H1 (cell line): ENCODE results near the gene LRRC55. TPM values are rescaled to one million over a fixed set of nuclear protein-coding genes. Genes with fewer than 3 reads are reported as not detected.

Experiments used
- CTCF ChIA-PET: fragments of 300-600 bp; sonication (Branson Sonifier 250); formaldehyde crosslinking; loops from one replicate; lab custom pipeline; 2021; ENCODE audit not compliant: partially characterized antibody; lab: Charles Lee
- POLR2A ChIA-PET: fragments of 300-600 bp; sonication (Branson Sonifier 250); formaldehyde crosslinking; loops from one replicate; lab custom pipeline; 2021; ENCODE audit warnings: inconsistent platforms; ENCODE audit not compliant: partially characterized antibody; lab: Charles Lee
- DNase-seq, 2 experiments: peaks; one replicate each; pipeline versions ENCODE4 v3.0.0 to v3.0.0-alpha.2; 2010 to 2022; ENCODE audit warnings: low spot score in 2 of 2, low read depth in 1 of 2, mixed read lengths in 1 of 2
- FAIRE-seq: peaks from 2 replicates; lab custom pipeline; 2011; peaks lifted over from hg19 to GRCh38; lab: Jason Lieb, UNC
- H2AFZ ChIP-seq: 2 replicates; pipeline ENCODE4 v1.8.1; 2012; ENCODE audit warnings: low read length, inconsistent platforms
- H2AK5ac ChIP-seq: 2 replicates; pipeline ENCODE4 v1.6.1; 2013; ENCODE audit warnings: low read depth, low read length
- H2BK120ac ChIP-seq: replicated peaks from 2 replicates; pipeline ENCODE3; 2013; ENCODE audit warnings: low read depth, low read length, inconsistent platforms
- H2BK12ac ChIP-seq: 2 replicates; pipeline ENCODE4 v1.6.1; 2013; ENCODE audit warnings: low read depth, low read length
- H2BK15ac ChIP-seq: 2 replicates; pipeline ENCODE4 v1.6.1; 2013; ENCODE audit warnings: low read length
- H2BK20ac ChIP-seq: 2 replicates; pipeline ENCODE4 v1.6.1; 2013; ENCODE audit warnings: low read length
- H2BK5ac ChIP-seq: 2 replicates; pipeline ENCODE4 v1.6.1; 2013; ENCODE audit warnings: low read depth, low read length
- H3K14ac ChIP-seq: 2 replicates; pipeline ENCODE4 v1.6.1; 2013; ENCODE audit warnings: inconsistent platforms; ENCODE audit not compliant: insufficient read length
- H3K18ac ChIP-seq: 2 replicates; pipeline ENCODE4 v1.6.1; 2013; ENCODE audit warnings: low read length; ENCODE audit errors: extremely low read depth
- H3K23ac ChIP-seq: 2 replicates; pipeline ENCODE4 v1.6.1; 2013; ENCODE audit warnings: inconsistent platforms; ENCODE audit not compliant: insufficient read length
- H3K23me2 ChIP-seq: 2 replicates; pipeline ENCODE4 v1.6.1; 2013; ENCODE audit warnings: low read depth, low read length
- H3K27ac ChIP-seq: 2 replicates; pipeline ENCODE4 v1.6.1; 2011; ENCODE audit warnings: low read depth, low read length, inconsistent platforms
- H3K27me3 ChIP-seq, 4 experiments: replicated peaks in 1 of 4; 1 replicate in 1 of 4; 2 replicates in 3 of 4; pipeline versions ENCODE4 v1.6.1 to v1.8.1; 2011 to 2013; ENCODE audit warnings: low read length in 3 of 4, mild to moderate bottlenecking in 3 of 4, inconsistent platforms in 2 of 4, mixed read lengths in 2 of 4, moderate library complexity in 1 of 4; ENCODE audit not compliant: control insufficient read depth in 3 of 4, insufficient read depth in 3 of 4; ENCODE audit errors: extremely low read depth in 1 of 4
- H3K36me3 ChIP-seq, 4 experiments: 2 replicates each; pipeline versions ENCODE4 v1.6.1 to v1.8.1; 2011 to 2013; ENCODE audit warnings: mild to moderate bottlenecking in 4 of 4, low read length in 3 of 4, moderate library complexity in 2 of 4, control low read depth in 1 of 4, inconsistent platforms in 1 of 4; ENCODE audit not compliant: insufficient read depth in 4 of 4, control insufficient read depth in 2 of 4
- H3K4ac ChIP-seq: replicated peaks from 2 replicates; pipeline ENCODE3; 2013; ENCODE audit warnings: low read length, low read depth, mixed read lengths, inconsistent platforms; ENCODE audit not compliant: insufficient read length
- H3K4me1 ChIP-seq, 4 experiments: replicated peaks in 1 of 4; 1 replicate in 1 of 4; 2 replicates in 3 of 4; pipeline versions ENCODE4 v1.6.1 to v1.8.1; 2011 to 2013; ENCODE audit warnings: low read length in 3 of 4, inconsistent platforms in 2 of 4, mixed read lengths in 1 of 4; ENCODE audit not compliant: insufficient read depth in 4 of 4, control insufficient read depth in 3 of 4
- H3K4me2 ChIP-seq, 2 experiments: 2 replicates each; pipeline versions ENCODE4 v1.6.1 to v1.8.1; 2011 to 2013; ENCODE audit warnings: low read depth in 2 of 2, low read length in 2 of 2, control low read depth in 1 of 2, inconsistent platforms in 1 of 2, mild to moderate bottlenecking in 1 of 2; ENCODE audit not compliant: insufficient read depth in 1 of 2
- H3K4me3 ChIP-seq, 4 experiments: fragments of 200-600, 300-600 bp in 1 of 4; sonication (generic), shearing (Covaris generic), sonication (Bioruptor Twin) in 1 of 4; 2 replicates each; pipeline versions ENCODE4 v1.5.1 to v1.8.1; 2011 to 2016; ENCODE audit warnings: low read length in 4 of 4, low read depth in 3 of 4, control low read depth in 2 of 4, inconsistent platforms in 2 of 4, mild to moderate bottlenecking in 2 of 4, mixed read lengths in 1 of 4, moderate library complexity in 1 of 4; ENCODE audit not compliant: insufficient read depth in 2 of 4; ENCODE audit errors: extremely low read depth in 1 of 4
- H3K56ac ChIP-seq: replicated peaks from 2 replicates; pipeline ENCODE3; 2013; ENCODE audit warnings: low read depth, mild to moderate bottlenecking, mixed read lengths, low read length, inconsistent platforms; ENCODE audit not compliant: insufficient read length
- H3K79me1 ChIP-seq: 2 replicates; pipeline ENCODE4 v1.6.1; 2013; ENCODE audit warnings: low read depth, low read length, control low read depth
- H3K79me2 ChIP-seq, 2 experiments: 2 replicates each; pipeline versions ENCODE4 v1.6.1 to v1.8.1; 2012 to 2013; ENCODE audit warnings: low read length in 2 of 2, mild to moderate bottlenecking in 2 of 2, inconsistent platforms in 1 of 2; ENCODE audit not compliant: insufficient read depth in 2 of 2, control insufficient read depth in 1 of 2
- H3K9ac ChIP-seq, 4 experiments: replicated peaks in 1 of 4; 1 replicate in 1 of 4; 2 replicates in 3 of 4; pipeline versions ENCODE4 v1.6.1 to v1.8.1; 2011 to 2013; ENCODE audit warnings: low read depth in 3 of 4, low read length in 3 of 4, control low read depth in 2 of 4, mild to moderate bottlenecking in 2 of 4, moderate library complexity in 2 of 4, inconsistent platforms in 1 of 4; ENCODE audit errors: extremely low read depth in 1 of 4
- H3K9me3 ChIP-seq, 2 experiments: 2 replicates each; pipeline versions ENCODE4 v1.6.1 to v1.8.1; 2012 to 2013; ENCODE audit warnings: mild to moderate bottlenecking in 2 of 2, moderate library complexity in 2 of 2, control low read depth in 1 of 2, inconsistent platforms in 1 of 2, low read depth in 1 of 2, low read length in 1 of 2, mixed read lengths in 1 of 2; ENCODE audit not compliant: insufficient read depth in 2 of 2
- H4K20me1 ChIP-seq, 2 experiments: replicated peaks in 1 of 2; 2 replicates each; pipeline versions ENCODE3 to v1.8.1; 2011 to 2013; ENCODE audit warnings: inconsistent platforms in 2 of 2, low read length in 2 of 2, mild to moderate bottlenecking in 1 of 2; ENCODE audit not compliant: insufficient read depth in 2 of 2, control insufficient read depth in 1 of 2
- H4K5ac ChIP-seq: 2 replicates; pipeline ENCODE4 v1.6.1; 2013; ENCODE audit warnings: low read length, low read depth, mixed read lengths, inconsistent platforms; ENCODE audit not compliant: insufficient read length
- H4K8ac ChIP-seq: 2 replicates; pipeline ENCODE4 v1.8.0; 2013; ENCODE audit warnings: mild to moderate bottlenecking, moderate library complexity, low read length, inconsistent platforms; ENCODE audit not compliant: insufficient read depth; ENCODE audit errors: extremely low read depth
- H4K91ac ChIP-seq: replicated peaks from 2 replicates; pipeline ENCODE3; 2013; ENCODE audit warnings: low read length, mixed read lengths, inconsistent platforms; ENCODE audit not compliant: insufficient read length
- CREB1 ChIP-seq: IDR thresholded peaks from 2 replicates; pipeline ENCODE4 v1.6.1; 2012; ENCODE audit warnings: inconsistent platforms
- MAFK ChIP-seq: IDR thresholded peaks from 2 replicates; pipeline ENCODE4 v1.6.1; 2012; ENCODE audit warnings: low read depth, mild to moderate bottlenecking, improper control_type of control experiment, low read length
- MAX ChIP-seq: IDR thresholded peaks from 2 replicates; pipeline ENCODE4 v1.6.1; 2012; ENCODE audit warnings: inconsistent platforms
- POLR2A ChIP-seq, 2 experiments: IDR thresholded peaks; 1 replicate in 1 of 2; 2 replicates in 1 of 2; pipeline ENCODE4 v1.6.1; 2011; ENCODE audit warnings: low read depth in 2 of 2, low read length in 2 of 2, mild to moderate bottlenecking in 2 of 2; ENCODE audit errors: control extremely low read depth in 1 of 2
- SUZ12 ChIP-seq: fragments of 200-600 bp; sonication (generic); IDR thresholded peaks from 2 replicates; pipeline ENCODE4 v1.6.1; 2012; ENCODE audit warnings: mild to moderate bottlenecking, inconsistent platforms, low read length, moderate library complexity, mixed read lengths
- WGBS, 2 experiments: shearing (Covaris generic) in 1 of 2; methylation state at CpG; one replicate each; pipeline versions ENCODE4 v1.1.6 to v1.1.7; 2013 to 2015; ENCODE audit warnings: low lambda C conversion rate in 2 of 2, mixed read lengths in 2 of 2, inconsistent platforms in 1 of 2, low coverage in 1 of 2, missing lambda C conversion rate in 1 of 2; ENCODE audit not compliant: insufficient replicate concordance in 2 of 2, insufficient coverage in 1 of 2, insufficient read length in 1 of 2; ENCODE audit errors: extremely low coverage in 1 of 2, missing lambda C conversion rate in 1 of 2; 5-methylcytosine and 5-hydroxymethylcytosine counted together
- polyA plus RNA-seq, 7 experiments: library from polyadenylated mRNA; depleted of rRNA in 3 of 7; stranded (reverse) in 5 of 7; unstranded in 2 of 7; fragments of >200 nt in 5 of 7; fragments of 200-250 nt in 2 of 7; gene quantifications; 1 replicate in 5 of 7; 2 replicates in 1 of 7; 4 replicates in 1 of 7; pipeline versions ENCODE4 v1.2.1 to v1.2.3, GENCODE V29; 2011 to 2013; ENCODE audit warnings: missing spikeins in 2 of 7, mixed read lengths in 2 of 7
- total RNA-seq: library from RNA; stranded (reverse); fragmentation: NEBNext Ultra II Directional; extraction: Animal tissue kit (Norgen Biotek cat#: 25700); gene quantifications from 2 replicates; pipeline ENCODE4 v1.2.1, GENCODE V29; 2021

The LRRC55 gene
- total and polyA plus RNA-seq, 2 of the 8 experiments (the other 6 are each of a cell fraction or from before 2014, with no cell fraction given), result 0.62 to 1.1 TPM

- Histone ChIP-seq H3K27ac (no peak overlapping the region), H3K56ac (no peak overlapping the region), H3K27me3 (peaks cover 0 to 2% (median under 1%) of the 10 kb centered on the region in 4 experiments; a peak in 3 of 7 replicates), H4K5ac (no peak overlapping the region), H3K9ac (no peak overlapping the region), H3K4ac (no peak overlapping the region), H4K91ac (no peak overlapping the region), H3K23ac (no peak overlapping the region), H4K20me1 (no peaks in the 10 kb centered on the region), H3K36me3 (no peaks in the 10 kb centered on the region), H3K23me2 (no peaks in the 10 kb centered on the region; the same call in 1 of the 2 replicates), H2AFZ (no peak overlapping the region), H3K79me1 (no peaks in the 10 kb centered on the region), H3K79me2 (no peaks in the 10 kb centered on the region), H3K14ac (no peak overlapping the region), H2BK20ac (no peak overlapping the region), H3K4me3 (no peak overlapping the region), H2BK120ac (no peak overlapping the region), H3K4me2 (no peak overlapping the region), H2BK5ac (no peak overlapping the region), H3K4me1 (peaks cover 3 to 12% (median 7%) of the 10 kb centered on the region in 4 experiments), H2AK5ac (no peak overlapping the region), H2BK15ac (no peak overlapping the region), H4K8ac (no peak overlapping the region), H3K9me3 (no peaks in the 10 kb centered on the region), H3K18ac (no peak overlapping the region), H2BK12ac (no peak overlapping the region)
- DNase-seq, result no peak
- CTCF ChIA-PET, result interaction anchor here (1.0 to 5.1 kb wide), 5 partner anchors 9 to 313 kb away, joined by 3 to 35 read pairs (median 9); no protein-coding TSS in a partner anchor
- 89% methylated on average over 2 of the region's 2 CpGs; no CpG with 5 or more reads in 1 of the 2 experiments for WGBS, 2 experiments
- POLR2A ChIA-PET, result no interaction called here
- no peak for TF ChIP-seq CREB1
- TF ChIP-seq MAFK, result no peak
- TF ChIP-seq SUZ12, result no peak
- no peak for TF ChIP-seq MAX
- no peak for TF ChIP-seq POLR2A (IDR thresholded peaks at IDR 0.05; ENCODE audit: control extremely low read depth in 1 of 2, low read depth in 2 of 2, low read length in 2 of 2)
- FAIRE-seq, result no peak
These were observed 27.0 kb upstream of the LRRC55 start for GRCh38 chr11:57154739-57155138.
